DND-41 (cell line): Measurements from ENCODE around the gene PLEKHA8.

Experiments
- CTCF ChIP-seq: IDR thresholded peaks from 2 replicates; pipeline ENCODE4 v1.5.1; 2012; ENCODE audit warnings: borderline replicate concordance, low read length, moderate library complexity, mild to moderate bottlenecking; ENCODE audit not compliant: poor library complexity, severe bottlenecking; ENCODE audit errors: extremely low read depth
- EZH2 ChIP-seq: IDR thresholded peaks from 3 replicates; pipeline ENCODE4 v1.6.1; 2012; ENCODE audit warnings: borderline replicate concordance, low read depth, mild to moderate bottlenecking, moderate library complexity, low read length, inconsistent platforms; ENCODE audit not compliant: severe bottlenecking

GRCh38 chr7:30069096-30069867, 41.1 kb downstream of the PLEKHA8 start:
- no peak for TF ChIP-seq CTCF
- TF ChIP-seq EZH2, result no peak
